CD4-positive, alpha-beta T cell treated with Interferon alpha-2 for 1 hour (primary cell): Measurements from ENCODE around the gene NLGN1.

ENCODE experiments used
- DNase-seq, 2 donors: peaks; one replicate each; pipeline ENCODE4 v3.0.0-alpha.2; 2020 to 2022

Gene NLGN1

DNA sequence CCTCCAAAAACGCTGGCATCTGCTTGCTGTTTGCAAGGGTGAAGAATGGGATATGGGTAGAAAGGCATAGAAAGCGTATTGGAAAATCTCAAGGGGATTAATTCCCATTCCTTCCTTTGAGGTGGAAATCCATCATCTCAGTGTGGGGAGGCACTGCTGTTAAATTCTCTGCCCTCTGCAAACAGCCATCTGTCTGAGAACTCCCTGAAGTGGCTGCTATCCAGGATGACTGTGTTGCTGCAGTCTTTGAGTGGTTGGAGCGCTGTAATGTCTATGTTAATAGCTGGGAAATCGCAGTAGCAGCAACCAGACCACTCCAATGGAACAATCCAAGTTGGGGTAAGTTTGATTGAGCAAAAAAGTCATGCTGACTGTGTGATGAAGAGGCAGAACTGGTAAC, 625.9 kb downstream of the NLGN1 start:
- no peak for DNase-seq

GRCh38 chr3:174028673-174029072, 631.1 kb downstream of the NLGN1 start:
- DNase-seq: no peak

DNA sequence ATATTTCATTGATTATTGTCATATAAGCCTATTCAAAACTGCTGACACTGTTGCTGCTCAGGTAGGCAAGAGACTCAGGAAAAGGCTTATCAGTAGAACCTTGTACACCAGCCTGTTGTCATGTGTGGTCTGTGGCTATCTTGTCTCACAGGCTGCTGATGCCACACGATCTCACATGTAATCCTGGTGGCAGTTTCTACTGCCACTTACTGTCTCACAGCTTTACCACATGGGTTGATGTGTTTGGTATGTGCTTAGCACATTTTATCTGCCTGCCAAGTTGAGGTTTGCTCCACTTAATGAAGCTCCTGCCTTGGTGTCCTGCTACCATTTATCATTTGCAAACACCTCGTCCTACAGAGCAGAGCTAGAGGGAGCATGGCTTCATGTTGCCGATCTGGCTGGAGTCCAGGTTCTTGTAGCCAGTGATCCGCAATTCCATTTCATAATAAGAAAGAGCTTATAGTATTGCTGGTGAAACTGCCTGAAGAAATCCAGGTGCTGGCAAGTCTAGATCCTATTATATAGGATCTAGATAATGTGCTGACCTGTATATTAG, 637.9 kb downstream of the NLGN1 start:
- DNase-seq: no peak

DNA sequence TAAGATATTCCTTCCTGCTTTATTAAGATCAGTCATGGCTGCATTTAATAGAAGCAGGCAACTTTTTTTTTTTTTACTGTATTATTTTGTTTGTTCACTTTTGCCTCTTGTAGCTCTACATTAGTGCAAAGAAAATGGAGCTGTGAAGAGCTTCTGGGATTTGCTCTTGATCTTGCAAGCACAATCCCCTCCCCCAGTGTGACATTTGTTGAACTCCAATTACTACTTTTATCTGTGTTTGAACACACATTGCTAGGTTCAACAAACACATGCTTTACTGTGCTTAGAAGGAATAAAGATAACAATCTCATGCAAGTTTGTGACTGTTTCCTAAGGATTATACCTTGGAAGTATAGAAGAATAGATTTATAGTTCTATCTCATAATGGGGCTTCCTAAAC, 648.8 kb downstream of the NLGN1 start:
- DNase-seq: no peak

DNA sequence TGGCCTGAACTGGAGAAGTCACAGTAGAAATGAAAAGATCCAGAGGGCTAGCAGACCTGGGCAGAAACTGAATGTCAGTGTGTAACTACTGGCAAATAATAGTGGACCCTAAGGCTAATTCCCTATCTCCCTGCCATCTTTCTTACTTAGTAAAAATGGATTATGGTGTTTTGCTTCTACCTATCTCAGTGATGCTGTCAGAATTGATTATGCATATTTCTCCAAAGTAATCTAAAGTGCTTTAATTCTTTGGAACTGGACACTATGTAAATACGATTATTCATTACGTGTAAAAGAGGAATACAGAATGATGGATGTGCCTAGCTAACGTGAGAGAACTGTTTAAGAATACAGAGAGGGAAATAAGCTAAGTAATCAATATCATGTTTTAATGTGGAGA, 651.9 kb downstream of the NLGN1 start:
- DNase-seq: no peak

DNA sequence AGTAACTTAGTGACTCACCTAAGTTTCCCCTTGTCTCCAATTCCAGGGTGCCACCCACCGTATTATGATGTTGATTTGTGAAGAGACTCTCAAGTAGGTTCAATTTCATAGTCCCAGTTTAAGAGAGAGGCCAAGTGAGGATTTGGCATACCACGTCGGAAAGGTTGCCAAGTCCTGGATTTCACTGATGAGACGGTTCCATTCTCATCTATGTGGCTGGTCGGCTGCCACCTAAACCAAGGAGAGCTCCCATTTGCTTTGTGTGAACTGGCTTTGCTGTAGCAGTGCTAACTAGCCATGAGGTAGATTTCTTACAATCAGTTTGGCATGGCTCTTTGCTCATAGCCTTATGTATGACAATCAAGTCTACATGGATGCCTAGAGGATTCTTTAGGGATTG, 653.6 kb downstream of the NLGN1 start:
- DNase-seq: no peak

- no peak for DNase-seq
Measured at GRCh38 chr3:174058804-174059203, 661.3 kb downstream of the NLGN1 start.

- DNase-seq: no peak
Measured at GRCh38 chr3:174060431-174060830, 662.9 kb downstream of the NLGN1 start.

- DNase-seq: no peak
Measured at GRCh38 chr3:174061162-174061561, 663.6 kb downstream of the NLGN1 start.

DNA sequence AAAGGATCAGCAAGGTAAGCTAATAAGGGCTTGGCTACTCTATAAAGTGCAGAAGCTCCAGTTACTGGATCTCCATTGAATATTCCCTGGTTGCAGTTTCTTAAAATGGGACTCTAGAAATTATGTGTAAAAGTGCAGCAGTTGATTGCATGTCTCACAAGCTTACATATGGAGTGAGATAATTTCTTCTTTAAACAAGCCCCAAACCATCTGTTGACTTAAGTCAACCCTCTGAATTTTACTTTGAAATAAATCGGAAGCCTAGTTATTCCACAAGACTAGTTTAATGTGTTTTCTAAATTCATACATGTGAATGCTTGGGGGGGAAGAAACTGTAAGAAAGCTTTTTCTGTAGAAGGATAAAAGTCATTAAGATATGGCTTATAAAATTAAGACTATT, 664.2 kb downstream of the NLGN1 start:
- no peak for DNase-seq

DNA sequence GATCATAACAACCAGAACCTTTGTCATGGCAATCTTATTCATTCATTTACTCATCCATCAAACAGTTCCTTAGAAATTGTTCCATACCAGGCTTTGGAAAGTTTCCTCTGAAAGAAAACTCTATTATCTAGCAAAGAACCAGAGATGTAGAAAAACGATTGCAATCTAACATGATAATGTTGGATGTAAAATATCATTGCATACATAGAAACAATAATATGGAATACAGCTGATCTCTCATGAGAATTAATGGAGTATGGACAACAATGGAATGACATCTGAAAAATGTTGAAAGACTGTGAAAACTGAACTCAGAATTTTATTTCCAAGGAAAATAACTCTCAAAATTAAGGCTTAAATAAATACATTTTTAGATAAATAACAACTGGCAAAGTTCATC, 665.4 kb downstream of the NLGN1 start:
- DNase-seq: no peak

- no peak for DNase-seq
Measured at GRCh38 chr3:174068035-174068434, 670.5 kb downstream of the NLGN1 start.

GRCh38 chr3:174072675-174073074, 675.1 kb downstream of the NLGN1 start:
- no peak for DNase-seq

DNA sequence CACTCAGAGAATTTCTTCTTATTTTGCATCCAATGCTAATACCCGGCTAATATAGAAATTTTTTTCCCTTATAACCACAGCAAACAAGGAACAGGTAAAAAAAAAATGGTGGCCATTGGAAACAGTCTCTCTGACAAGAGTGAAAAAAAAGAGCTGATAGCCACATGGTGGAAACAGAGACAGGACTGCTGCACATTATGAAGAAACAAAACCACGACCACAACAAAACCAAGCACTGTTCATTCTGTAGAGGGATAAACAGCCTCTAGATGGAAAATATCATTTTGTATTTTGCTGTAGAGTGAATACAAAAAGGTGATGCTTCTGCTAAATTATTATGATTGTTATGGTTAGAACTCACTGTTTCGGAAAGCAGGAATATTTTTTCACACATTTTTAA, 686.2 kb downstream of the NLGN1 start:
- DNase-seq: no peak

DNA sequence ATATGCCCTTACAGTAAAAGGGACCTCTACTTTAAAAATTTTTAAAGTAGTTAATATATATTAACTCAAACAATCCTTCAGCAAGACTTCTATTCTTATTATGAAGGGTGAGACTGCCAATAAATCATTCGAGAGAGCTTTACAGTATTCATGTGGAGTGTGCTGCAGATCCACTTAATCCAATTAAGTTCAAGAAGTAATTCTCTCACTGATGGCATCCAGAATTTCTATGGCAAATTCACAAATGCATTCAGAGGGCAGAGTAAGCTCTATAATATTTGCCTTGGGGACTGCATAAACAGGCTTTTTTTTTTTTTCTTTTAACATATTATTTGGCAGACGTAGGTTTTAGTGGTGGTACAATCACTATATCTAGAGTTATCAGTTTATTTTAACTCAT, 692.0 kb downstream of the NLGN1 start:
- DNase-seq: no peak

DNA sequence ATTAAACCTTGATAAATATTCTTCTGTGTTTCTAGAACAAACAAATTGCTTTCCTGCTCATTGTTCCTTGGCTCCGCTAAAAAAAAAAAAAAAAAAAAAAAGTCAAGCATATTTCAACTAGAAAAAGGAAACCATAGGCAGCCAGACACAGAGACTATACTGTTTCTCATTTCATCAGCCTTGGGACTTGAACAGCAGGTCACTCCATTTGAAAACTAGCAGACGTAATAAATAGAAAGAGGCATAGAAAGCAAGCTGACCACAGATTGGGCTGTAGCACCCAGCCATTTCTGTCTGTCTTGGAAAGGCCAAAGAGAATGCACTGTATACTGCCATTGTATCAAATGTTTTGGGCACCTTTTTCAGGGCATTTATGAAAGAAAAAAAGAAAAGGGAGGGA, 697.1 kb downstream of the NLGN1 start:
- no peak for DNase-seq

- DNase-seq: no peak
Measured at GRCh38 chr3:174097686-174098085, 700.1 kb downstream of the NLGN1 start.

DNA sequence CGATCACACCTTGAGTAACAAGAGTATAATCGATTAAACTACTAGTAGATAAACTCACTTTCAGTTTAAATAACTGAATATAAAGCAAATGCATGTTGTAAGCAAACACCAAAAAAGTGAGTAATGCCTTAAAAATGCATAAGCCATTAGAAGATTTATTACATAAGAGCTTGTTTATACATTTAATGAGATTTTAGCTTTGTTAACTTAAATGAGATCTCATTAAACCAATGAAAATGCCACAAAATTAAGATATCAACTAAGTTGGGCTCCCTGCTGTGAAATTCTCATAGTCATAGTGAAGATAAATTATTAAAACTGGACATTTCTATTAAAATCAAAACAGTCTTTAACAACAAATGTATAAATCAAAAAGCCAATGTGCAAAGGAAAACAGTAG, 701.2 kb downstream of the NLGN1 start:
- DNase-seq: no peak

DNA sequence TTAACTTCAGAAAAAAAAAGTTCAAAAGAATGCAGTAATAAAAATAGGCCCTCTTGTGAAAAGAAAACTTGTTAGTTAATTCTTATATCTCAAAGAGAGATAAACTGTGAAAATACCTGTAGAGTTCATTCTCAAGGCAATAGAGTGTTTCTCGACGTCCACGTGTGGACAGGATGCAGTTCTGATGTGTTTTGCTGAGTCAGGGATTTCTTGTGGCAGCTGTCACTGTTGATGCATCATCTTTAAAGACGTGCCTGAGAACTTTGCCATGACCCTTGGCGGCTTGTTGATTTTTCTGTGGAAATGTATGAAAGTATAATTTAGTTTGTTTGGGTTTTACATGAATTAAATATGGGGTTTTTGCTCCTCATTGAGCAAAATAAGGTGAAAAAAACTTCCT, 702.2 kb downstream of the NLGN1 start:
- no peak for DNase-seq

DNA sequence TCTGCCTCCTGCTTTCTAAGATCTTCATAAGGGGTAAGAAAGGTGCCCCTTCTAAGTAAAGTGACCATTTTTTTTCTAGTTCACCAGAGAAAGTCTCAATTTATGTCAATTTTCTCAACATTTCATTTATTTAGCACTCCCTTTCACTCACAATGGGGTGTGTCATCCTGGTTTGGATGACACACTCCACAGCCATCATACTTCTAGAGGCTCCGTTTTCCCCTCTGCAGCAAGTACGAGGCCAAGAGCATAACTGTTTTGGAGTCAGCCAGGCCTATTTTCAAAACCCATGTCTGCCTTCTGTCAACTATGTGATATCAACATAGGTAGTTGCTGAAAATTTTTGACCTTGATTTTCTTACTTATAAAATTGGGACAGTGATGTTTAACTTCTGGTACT, 703.2 kb downstream of the NLGN1 start:
- no peak for DNase-seq

DNA sequence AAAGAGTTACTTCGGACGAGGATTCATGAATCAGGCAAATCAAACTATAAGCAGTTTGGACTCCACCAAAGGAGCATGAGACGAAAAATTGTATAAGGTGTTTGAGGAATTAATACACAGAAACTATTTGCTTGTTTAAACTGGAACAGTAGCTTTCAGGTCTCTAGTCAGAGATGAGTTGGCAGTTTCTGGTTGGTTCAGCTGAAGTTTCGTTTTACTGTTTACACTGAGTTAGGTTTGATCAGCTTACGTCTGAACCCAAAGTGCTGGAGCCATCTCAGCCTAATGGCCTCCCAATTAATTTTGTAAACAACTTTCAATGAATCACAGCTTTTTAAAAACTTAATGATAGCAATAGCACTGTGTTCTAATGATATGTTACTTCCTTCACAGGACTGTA, 703.7 kb downstream of the NLGN1 start:
- DNase-seq: no peak

DNA sequence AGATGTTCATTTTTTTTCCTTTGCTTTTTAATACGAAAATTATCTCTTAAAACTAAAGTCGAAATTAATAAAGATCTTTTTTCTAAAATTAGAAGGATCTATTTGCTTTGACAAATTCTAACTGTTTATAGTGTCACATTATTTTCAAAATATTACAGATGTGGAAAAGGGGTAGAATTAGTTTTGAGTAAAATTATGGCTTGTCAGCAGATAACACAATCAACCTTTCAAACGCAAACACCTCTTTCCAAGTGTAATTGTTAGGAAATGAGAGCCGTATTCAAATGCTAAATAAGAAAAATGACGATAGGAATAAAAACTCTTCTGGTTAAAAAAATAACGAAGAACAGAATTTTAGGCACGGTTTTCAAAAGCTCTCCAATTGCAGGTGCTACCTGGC, 704.7 kb downstream of the NLGN1 start:
- no peak for DNase-seq

- no peak for DNase-seq
Measured at GRCh38 chr3:174102866-174103265, 705.3 kb downstream of the NLGN1 start.

DNA sequence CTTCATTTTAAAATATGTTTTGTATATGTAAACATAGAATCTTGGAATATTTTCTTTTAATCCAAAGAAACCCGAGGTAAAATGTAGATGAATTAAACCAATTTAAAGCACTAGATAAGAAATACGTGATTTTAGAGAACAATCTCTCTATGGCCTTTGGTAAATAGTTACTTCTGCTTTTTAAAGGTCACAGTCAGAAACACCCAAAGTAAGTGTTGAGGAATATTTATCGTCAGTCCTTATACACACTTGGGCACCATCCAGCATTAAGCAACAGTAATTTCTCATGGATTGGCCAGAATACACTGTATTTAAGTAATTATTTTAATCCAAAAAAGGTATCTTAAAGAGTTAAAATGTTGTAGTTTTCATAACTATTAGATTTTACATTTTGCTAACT, 713.2 kb downstream of the NLGN1 start:
- no peak for DNase-seq

GRCh38 chr3:174111776-174112175, 714.2 kb downstream of the NLGN1 start:
- no peak for DNase-seq

- no peak for DNase-seq
Measured at GRCh38 chr3:174116421-174116820, 718.9 kb downstream of the NLGN1 start.
